ENCODE data around the gene ENO4.

Gene ENO4

DNA sequence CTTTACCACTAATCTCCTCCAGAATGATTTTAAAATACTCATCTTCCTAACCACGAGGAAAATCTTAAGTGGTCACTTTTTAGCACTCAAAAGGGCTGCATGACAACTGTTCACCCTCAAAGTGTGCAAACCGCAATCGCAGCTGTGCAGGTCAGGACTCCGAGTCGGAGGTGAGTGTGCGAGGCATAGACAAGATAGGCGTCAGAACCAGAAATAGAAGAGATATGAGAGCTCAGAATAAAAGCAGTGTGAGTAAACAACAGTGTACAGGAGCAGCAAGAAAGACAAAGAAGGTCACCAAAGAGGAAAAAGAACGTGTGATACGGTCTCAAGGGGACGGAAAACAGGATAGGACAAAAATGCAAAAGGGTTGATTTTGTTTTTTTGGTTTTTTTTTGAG, 17.5 kb upstream of the ENO4 start:
- no peak for FAIRE-seq

GRCh38 chr10:116833986-116834985, 15.0 kb upstream of the ENO4 start:
- no peak for FAIRE-seq

DNA sequence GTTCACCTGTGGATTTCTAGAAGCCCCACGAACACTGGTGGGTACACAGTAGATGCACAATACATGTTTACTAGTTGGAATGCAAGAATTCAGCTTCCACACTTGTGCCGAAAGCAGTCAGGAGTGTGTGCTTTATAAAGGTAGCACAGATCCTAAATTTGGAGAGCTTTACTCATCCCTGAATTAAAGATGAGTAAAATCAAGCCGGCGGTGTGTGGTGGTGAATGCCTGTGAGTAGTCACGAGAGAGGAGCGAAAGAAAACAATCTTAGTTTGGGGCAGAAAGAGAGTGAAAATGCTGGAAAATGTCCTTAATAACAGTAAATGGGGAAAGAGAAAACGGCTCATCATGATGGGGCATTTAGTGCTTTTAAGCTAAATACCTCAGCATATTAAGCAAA, 13.6 kb upstream of the ENO4 start:
- FAIRE-seq: no peak

GRCh38 chr10:116836083-116836482, 13.2 kb upstream of the ENO4 start:
- no peak for FAIRE-seq

DNA sequence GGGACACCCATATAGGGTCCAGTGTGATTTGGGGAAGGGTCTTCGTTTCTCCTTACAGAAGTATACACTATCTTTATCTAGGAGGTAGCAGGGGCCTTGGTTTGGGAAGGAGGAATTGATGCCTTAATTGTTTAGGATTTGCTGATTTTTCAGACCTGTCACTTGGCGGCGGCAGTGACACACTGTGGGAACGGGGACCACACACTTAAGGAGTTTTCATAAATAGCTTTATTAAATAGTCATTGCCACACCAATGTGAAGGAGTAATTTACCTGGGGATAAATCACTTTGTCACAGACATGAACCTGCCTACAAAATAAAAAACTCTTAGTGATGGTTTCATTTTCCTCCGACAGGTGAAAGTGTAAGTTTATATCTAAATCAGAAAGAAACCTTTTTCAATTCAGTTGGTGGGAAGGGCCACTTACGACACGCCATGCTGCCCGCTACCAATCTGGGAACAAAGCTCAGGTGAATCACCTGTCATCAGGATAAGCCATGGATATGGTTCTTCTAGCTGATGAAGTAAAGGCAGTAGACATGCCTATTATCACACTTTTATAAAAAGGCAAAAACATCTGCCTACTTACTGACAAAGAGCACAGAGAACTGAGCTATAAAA, 12.3 kb upstream of the ENO4 start:
- FAIRE-seq: no peak

DNA sequence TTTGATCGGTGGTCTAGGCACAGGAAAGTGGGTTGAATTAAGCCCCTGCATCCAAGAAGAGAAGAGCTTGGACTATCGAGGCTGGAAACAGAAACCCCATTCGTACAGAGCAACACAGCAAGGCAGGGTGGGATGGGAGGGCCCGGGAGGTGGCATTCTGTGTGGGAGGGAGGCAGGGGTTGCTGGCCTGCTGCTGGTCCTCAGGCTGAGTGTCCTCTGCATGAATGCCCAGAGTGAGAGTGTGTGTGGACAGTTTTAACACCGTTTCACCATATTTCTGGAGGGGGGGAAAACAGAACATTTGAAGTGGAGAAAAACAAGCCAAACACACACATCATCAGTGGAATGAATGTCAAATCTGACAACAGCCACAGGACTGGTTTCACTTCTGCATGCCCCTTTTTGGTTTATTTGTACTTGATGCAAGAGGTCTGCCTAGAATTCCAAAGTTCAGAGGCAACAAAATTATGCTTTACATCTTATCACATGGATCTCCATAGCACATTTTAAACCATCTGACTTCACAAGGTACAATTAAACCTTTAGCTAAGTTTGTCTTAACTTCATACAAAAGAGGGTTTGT, 11.1 kb upstream of the ENO4 start:
- FAIRE-seq: no peak

- no peak for FAIRE-seq
Measured at GRCh38 chr10:116840389-116841075, 8.8 kb upstream of the ENO4 start.

GRCh38 chr10:116845823-116846222, 3.5 kb upstream of the ENO4 start:
- FAIRE-seq: no peak

DNA sequence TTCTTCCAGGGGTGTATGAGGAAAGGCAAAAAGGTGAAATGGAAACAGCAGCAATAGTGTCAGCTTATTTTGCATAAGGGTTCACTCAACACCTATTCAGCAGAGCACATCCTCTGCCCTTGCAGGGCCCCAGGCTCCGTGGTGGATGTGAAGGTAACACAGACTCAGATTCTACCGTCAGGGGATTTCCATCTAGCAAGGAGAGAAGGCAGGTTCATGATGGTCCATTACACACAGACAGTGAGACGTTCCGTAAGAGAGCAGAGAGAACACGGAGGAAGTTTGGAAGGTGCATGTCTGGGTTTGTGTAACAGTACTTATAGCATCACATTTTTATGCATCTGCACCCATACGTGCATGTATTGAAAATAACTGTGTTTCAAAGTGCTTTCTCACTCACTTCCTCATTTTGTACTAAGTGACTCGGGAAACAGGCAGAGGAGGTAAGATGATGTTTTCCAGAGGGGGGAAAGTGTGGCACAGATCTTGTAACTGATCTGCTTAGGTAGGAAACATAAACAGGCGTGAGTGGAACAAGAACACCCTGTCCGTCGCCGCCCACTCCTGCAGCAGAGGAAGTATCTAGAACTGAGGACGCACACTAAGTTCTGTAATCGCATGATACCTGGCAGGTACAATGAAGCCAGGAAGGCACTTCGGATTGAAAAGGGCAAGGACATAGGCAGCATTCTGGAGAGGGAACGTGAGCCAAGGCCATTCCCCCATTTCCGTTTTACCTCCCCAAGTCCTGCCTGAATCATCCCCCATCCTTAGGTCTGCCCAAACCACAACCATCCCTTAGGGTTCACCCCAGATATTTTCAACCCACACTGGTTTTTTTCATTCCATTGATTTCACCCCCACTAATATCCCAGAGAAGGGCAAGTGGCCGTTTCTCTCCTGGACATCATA, 1.0 kb upstream of the ENO4 start:
- FAIRE-seq: no peak

DNA sequence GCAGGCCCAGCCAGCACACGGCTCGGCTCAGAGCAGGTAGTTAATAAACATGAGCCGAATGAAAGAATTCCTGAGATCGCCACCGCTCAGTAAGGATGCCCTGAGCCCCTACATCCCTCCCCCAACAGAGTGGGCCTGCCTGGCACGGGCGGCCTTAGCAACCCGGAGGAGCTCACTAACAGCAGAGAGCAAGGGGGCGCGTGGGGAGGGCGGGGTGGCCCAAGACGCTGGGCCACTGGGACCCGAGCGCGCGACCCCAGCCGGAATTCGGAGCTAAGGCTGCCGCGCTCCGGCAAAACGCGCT, 403 bp upstream of the ENO4 start:
- no peak for FAIRE-seq

GRCh38 chr10:116850058-116850611, 836 bp downstream of the ENO4 start:
- no peak for FAIRE-seq

- no peak for FAIRE-seq
Measured at GRCh38 chr10:116852246-116852645, 2.9 kb downstream of the ENO4 start.

DNA sequence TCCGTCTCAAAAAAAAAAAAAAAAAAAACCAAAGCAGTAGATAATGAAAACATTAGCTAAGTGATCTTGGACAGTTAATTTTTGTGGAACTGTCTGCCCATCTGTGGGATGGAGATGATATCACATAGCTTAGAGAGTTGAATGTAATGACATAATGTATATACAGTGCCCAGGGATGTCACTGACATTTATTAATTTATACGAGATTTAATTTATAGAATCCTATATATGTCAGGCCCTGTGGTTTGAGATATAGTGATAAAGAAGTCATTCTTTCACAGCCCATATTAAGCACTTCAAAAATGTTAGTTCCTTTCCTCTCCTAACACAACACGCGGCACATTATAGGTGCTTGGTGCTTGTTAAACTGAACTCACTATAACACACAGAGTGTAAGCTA, 4.0 kb downstream of the ENO4 start:
- FAIRE-seq: no peak

GRCh38 chr10:116853701-116854100, 4.4 kb downstream of the ENO4 start:
- no peak for FAIRE-seq

GRCh38 chr10:116857156-116857555, 7.9 kb downstream of the ENO4 start:
- FAIRE-seq: no peak

GRCh38 chr10:116861796-116862195, 12.5 kb downstream of the ENO4 start:
- FAIRE-seq: no peak

DNA sequence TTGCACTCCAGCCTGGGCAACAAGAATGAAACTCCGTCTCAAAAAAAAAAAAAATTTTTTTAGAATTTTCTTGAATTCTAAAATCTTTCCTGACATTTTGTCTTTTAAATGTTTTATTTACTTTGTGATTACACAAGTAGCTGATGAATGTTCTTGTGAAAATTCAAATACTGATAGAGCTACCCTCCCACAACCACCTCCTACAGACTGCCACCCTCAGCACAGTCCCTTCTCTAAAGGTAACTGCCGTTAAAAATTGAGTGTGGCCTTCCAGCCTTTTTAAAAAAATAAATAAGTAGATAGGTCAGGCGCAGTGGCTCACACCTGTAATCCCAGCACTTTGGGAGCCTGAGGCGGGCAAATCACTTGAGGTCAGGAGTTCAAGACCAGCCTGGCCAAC, 15.1 kb downstream of the ENO4 start:
- no peak for FAIRE-seq

- FAIRE-seq: no peak
Measured at GRCh38 chr10:116866066-116866465, 16.8 kb downstream of the ENO4 start.

- FAIRE-seq: no peak
Measured at GRCh38 chr10:116866987-116867595, 17.8 kb downstream of the ENO4 start.

DNA sequence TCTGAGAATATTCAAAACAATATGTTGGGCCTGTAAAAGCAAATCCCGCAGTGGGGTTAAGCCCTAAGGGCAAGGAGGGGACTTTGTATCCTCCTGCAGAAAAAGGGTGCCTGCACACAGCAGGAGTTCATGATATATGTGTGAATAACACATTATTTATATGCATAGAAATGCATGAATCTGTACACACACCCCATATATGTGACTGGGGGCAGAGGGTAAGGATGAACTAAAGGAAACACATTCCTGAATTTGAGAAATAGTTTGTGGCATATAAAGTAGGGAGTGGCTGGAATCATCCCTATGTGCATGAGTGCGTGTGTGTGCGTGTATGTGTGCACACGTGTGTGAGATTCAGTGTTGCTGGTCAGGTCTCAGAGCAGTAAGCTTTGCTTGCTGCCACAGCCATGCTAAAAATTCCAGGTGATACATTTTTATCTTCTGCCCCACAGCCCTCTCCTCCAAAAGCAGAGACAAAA, 18.9 kb downstream of the ENO4 start:
- FAIRE-seq: no peak

GRCh38 chr10:116868722-116869121, 19.4 kb downstream of the ENO4 start:
- FAIRE-seq: no peak
